Measurements from ENCODE around the gene KLHL29. TPM values are rescaled to one million over a fixed set of nuclear protein-coding genes. Genes with fewer than 3 reads are reported as not detected.

The KLHL29 gene
- total and polyA plus RNA-seq, 7 experiments from 2014 or later: 0.59 to 6.5 (median 5.6) TPM

GRCh38 chr2:23355001-23355400 lies 30.0 kb upstream of the KLHL29 start:
- H3K4me1 ChIP-seq (ENCODE audit: control insufficient read depth in 2 of 2, insufficient read depth in 2 of 2, low read length in 2 of 2): no peaks in the 10 kb centered on the region
- ATAC-seq (no peak), DNase-seq (no peak)
- H3K27ac ChIP-seq (ENCODE audit: low read depth, low read length): no peak overlapping the region
- Mint-ChIP-seq H3K9me3 (peaks cover 0 to 1% (median 0%) of the 10 kb centered on the region in 11 donors), H3K27ac (peak overlapping the region in 1 of 9 donors; percentile 32), H3K4me1 (peaks cover 0 to 3% (median 0%) of the 10 kb centered on the region in 7 donors), H3K36me3 (peaks cover 0 to 3% (median 0%) of the 10 kb centered on the region in 5 donors), H3K4me3 (no peak overlapping the region), H3K27me3 (peaks cover 28 to 38% (median 32%) of the 10 kb centered on the region in 5 donors)
- H3K27me3 ChIP-seq (ENCODE audit: control insufficient read depth in 2 of 2, insufficient read depth in 2 of 2, low read length in 2 of 2): no peaks in the 10 kb centered on the region
- CTCF ChIA-PET: no interaction called here
- POLR2A ChIA-PET: no interaction called here
- H3K4me3 ChIP-seq (ENCODE audit: low read length): no peak overlapping the region
- no peaks in the 10 kb centered on the region for H3K9me3 ChIP-seq (ENCODE audit: control insufficient read depth in 2 of 3, low read length in 3 of 3)
- intact Hi-C loops (cut with micrococcal nuclease): no loop called here
- no peaks in the 10 kb centered on the region for H3K36me3 ChIP-seq (ENCODE audit: control insufficient read depth in 2 of 3, insufficient read depth in 3 of 3, low read length in 3 of 3)

GRCh38 chr2:23356711-23357110 lies 28.3 kb upstream of the KLHL29 start:
- Histone ChIP-seq H3K27me3 (ENCODE audit: control insufficient read depth in 2 of 2, insufficient read depth in 2 of 2, low read length in 2 of 2) (no peaks in the 10 kb centered on the region), H3K9me3 (ENCODE audit: control insufficient read depth in 2 of 3, low read length in 3 of 3) (no peaks in the 10 kb centered on the region), H3K4me3 (ENCODE audit: low read length) (no peak overlapping the region), H3K36me3 (ENCODE audit: control insufficient read depth in 2 of 3, insufficient read depth in 3 of 3, low read length in 3 of 3) (no peaks in the 10 kb centered on the region), H3K4me1 (ENCODE audit: control insufficient read depth in 2 of 2, insufficient read depth in 2 of 2, low read length in 2 of 2) (no peaks in the 10 kb centered on the region), H3K27ac (ENCODE audit: low read depth, low read length) (no peak overlapping the region)
- peaks cover 0 to 3% (median 0%) of the 10 kb centered on the region in 7 donors for H3K4me1 Mint-ChIP-seq
- peaks cover 29 to 45% (median 41%) of the 10 kb centered on the region in 5 donors for H3K27me3 Mint-ChIP-seq
- no peak for ATAC-seq
- H3K36me3 Mint-ChIP-seq: peaks cover 0 to 3% (median 0%) of the 10 kb centered on the region in 5 donors
- H3K9me3 Mint-ChIP-seq: peaks cover 0 to 1% (median 0%) of the 10 kb centered on the region in 11 donors
- POLR2A ChIA-PET: no interaction called here
- H3K4me3 Mint-ChIP-seq: no peak overlapping the region
- CTCF ChIA-PET: no interaction called here
- H3K27ac Mint-ChIP-seq: no peak overlapping the region
- DNase-seq: no peak
- intact Hi-C loops (cut with micrococcal nuclease): no loop called here

GRCh38 chr2:23359631-23360567 lies 25.1 kb upstream of the KLHL29 start:
- ChIA-PET POLR2A (no interaction called here), CTCF (no interaction called here)
- Histone ChIP-seq H3K4me1 (ENCODE audit: control insufficient read depth in 2 of 2, insufficient read depth in 2 of 2, low read length in 2 of 2) (no peaks in the 10 kb centered on the region), H3K27ac (ENCODE audit: low read depth, low read length) (no peak overlapping the region), H3K4me3 (ENCODE audit: low read length) (no peak overlapping the region), H3K27me3 (ENCODE audit: control insufficient read depth in 2 of 2, insufficient read depth in 2 of 2, low read length in 2 of 2) (no peaks in the 10 kb centered on the region), H3K36me3 (ENCODE audit: control insufficient read depth in 2 of 3, insufficient read depth in 3 of 3, low read length in 3 of 3) (no peaks in the 10 kb centered on the region), H3K9me3 (ENCODE audit: control insufficient read depth in 2 of 3, low read length in 3 of 3) (no peaks in the 10 kb centered on the region)
- intact Hi-C loops (cut with micrococcal nuclease): no loop called here
- Mint-ChIP-seq H3K27me3 (peaks cover 31 to 39% (median 36%) of the 10 kb centered on the region in 5 donors), H3K4me3 (no peak overlapping the region), H3K4me1 (no peaks in the 10 kb centered on the region), H3K9me3 (no peaks in the 10 kb centered on the region), H3K27ac (no peak overlapping the region), H3K36me3 (peaks cover 0 to 3% (median 0%) of the 10 kb centered on the region in 5 donors)
- ATAC-seq (no peak), DNase-seq (no peak)

DNA sequence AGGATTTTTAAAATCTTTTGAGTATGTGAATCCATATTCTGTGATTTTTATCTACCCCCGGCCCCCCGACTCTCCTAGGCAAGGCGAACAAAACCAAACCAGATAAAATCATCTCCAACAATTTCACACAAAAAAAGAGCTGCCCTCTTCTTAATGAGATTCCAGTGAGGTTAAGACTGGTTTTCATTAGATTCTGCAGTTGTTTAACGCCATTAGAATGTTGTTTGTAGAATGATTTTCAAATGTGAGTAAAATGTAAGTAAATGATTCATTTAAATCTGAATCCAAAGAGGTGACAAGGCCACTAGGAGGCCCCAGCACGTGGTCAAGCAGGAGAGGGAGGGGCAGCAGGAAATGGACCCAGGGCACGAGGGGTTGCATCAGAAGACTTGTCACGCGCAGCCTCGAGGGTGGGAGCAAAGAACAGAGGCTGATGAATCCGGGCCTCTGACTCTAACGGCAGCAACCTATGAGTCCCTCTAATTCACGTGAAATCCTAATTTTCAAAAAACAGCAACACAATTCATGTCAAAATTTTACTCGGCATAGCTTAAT lies 24.3 kb upstream of the KLHL29 start:
- peaks cover 0 to 3% (median 0%) of the 10 kb centered on the region in 5 donors for H3K36me3 Mint-ChIP-seq
- DNase-seq (no peak), ATAC-seq (no peak)
- peaks cover 27 to 39% (median 39%) of the 10 kb centered on the region in 5 donors for H3K27me3 Mint-ChIP-seq
- no peaks in the 10 kb centered on the region for H3K9me3 ChIP-seq (ENCODE audit: control insufficient read depth in 2 of 3, low read length in 3 of 3)
- no peak overlapping the region for H3K4me3 ChIP-seq (ENCODE audit: low read length)
- no peaks in the 10 kb centered on the region for H3K4me1 Mint-ChIP-seq
- H3K27me3 ChIP-seq (ENCODE audit: control insufficient read depth in 2 of 2, insufficient read depth in 2 of 2, low read length in 2 of 2): no peaks in the 10 kb centered on the region
- no peak overlapping the region for H3K27ac Mint-ChIP-seq
- H3K27ac ChIP-seq (ENCODE audit: low read depth, low read length): no peak overlapping the region
- intact Hi-C loops (cut with micrococcal nuclease): no loop called here
- no peak overlapping the region for H3K4me3 Mint-ChIP-seq
- ChIA-PET POLR2A (no interaction called here), CTCF (no interaction called here)
- no peaks in the 10 kb centered on the region for H3K36me3 ChIP-seq (ENCODE audit: control insufficient read depth in 2 of 3, insufficient read depth in 3 of 3, low read length in 3 of 3)
- H3K9me3 Mint-ChIP-seq: no peaks in the 10 kb centered on the region
- no peaks in the 10 kb centered on the region for H3K4me1 ChIP-seq (ENCODE audit: control insufficient read depth in 2 of 2, insufficient read depth in 2 of 2, low read length in 2 of 2)

- H3K4me1 Mint-ChIP-seq: no peaks in the 10 kb centered on the region
- H3K9me3 Mint-ChIP-seq: no peaks in the 10 kb centered on the region
- ChIA-PET CTCF (no interaction called here), POLR2A (no interaction called here)
- intact Hi-C loops (cut with micrococcal nuclease): no loop called here
- H3K4me3 Mint-ChIP-seq: no peak overlapping the region
- H3K36me3 Mint-ChIP-seq: peaks cover 0 to 3% (median 0%) of the 10 kb centered on the region in 5 donors
- H3K27ac Mint-ChIP-seq: no peak overlapping the region
- no peaks in the 10 kb centered on the region for H3K9me3 ChIP-seq (ENCODE audit: control insufficient read depth in 2 of 3, low read length in 3 of 3)
- H3K4me1 ChIP-seq (ENCODE audit: control insufficient read depth in 2 of 2, insufficient read depth in 2 of 2, low read length in 2 of 2): no peaks in the 10 kb centered on the region
- ATAC-seq: no peak
- no peak for DNase-seq
- H3K36me3 ChIP-seq (ENCODE audit: control insufficient read depth in 2 of 3, insufficient read depth in 3 of 3, low read length in 3 of 3): no peaks in the 10 kb centered on the region
- H3K27me3 Mint-ChIP-seq: peaks cover 27 to 41% (median 39%) of the 10 kb centered on the region in 5 donors
- H3K4me3 ChIP-seq (ENCODE audit: low read length): no peak overlapping the region
- H3K27me3 ChIP-seq (ENCODE audit: control insufficient read depth in 2 of 2, insufficient read depth in 2 of 2, low read length in 2 of 2): no peaks in the 10 kb centered on the region
- H3K27ac ChIP-seq (ENCODE audit: low read depth, low read length): no peak overlapping the region
These were observed 23.8 kb upstream of the KLHL29 start for GRCh38 chr2:23361152-23361551.

GRCh38 chr2:23363268-23363667 lies 21.7 kb upstream of the KLHL29 start:
- intact Hi-C loops (cut with micrococcal nuclease): no loop called here
- Histone ChIP-seq H3K9me3 (ENCODE audit: control insufficient read depth in 2 of 3, low read length in 3 of 3) (no peaks in the 10 kb centered on the region), H3K36me3 (ENCODE audit: control insufficient read depth in 2 of 3, insufficient read depth in 3 of 3, low read length in 3 of 3) (no peaks in the 10 kb centered on the region), H3K4me3 (ENCODE audit: low read length) (no peak overlapping the region), H3K4me1 (ENCODE audit: control insufficient read depth in 2 of 2, insufficient read depth in 2 of 2, low read length in 2 of 2) (no peaks in the 10 kb centered on the region), H3K27ac (ENCODE audit: low read depth, low read length) (no peak overlapping the region), H3K27me3 (ENCODE audit: control insufficient read depth in 2 of 2, insufficient read depth in 2 of 2, low read length in 2 of 2) (no peaks in the 10 kb centered on the region)
- no peaks in the 10 kb centered on the region for H3K36me3 Mint-ChIP-seq
- no peak overlapping the region for H3K27ac Mint-ChIP-seq
- H3K27me3 Mint-ChIP-seq: peaks cover 22 to 44% (median 39%) of the 10 kb centered on the region in 5 donors
- DNase-seq (no peak), ATAC-seq (no peak)
- POLR2A ChIA-PET: no interaction called here
- no peaks in the 10 kb centered on the region for H3K9me3 Mint-ChIP-seq
- CTCF ChIA-PET: no interaction called here
- peaks cover 0 to 5% (median 2%) of the 10 kb centered on the region in 7 donors for H3K4me1 Mint-ChIP-seq
- no peak overlapping the region for H3K4me3 Mint-ChIP-seq

Data from naive thymus-derived CD4-positive, alpha-beta T cell (primary cell).